ENCODE results near the gene NRP1.
"Not testable (repeated sequence)": the region's sequence is repeated elsewhere in the genome, so short reads cannot be mapped to it uniquely, and the experiment has no call there.

Gene NRP1

DNA sequence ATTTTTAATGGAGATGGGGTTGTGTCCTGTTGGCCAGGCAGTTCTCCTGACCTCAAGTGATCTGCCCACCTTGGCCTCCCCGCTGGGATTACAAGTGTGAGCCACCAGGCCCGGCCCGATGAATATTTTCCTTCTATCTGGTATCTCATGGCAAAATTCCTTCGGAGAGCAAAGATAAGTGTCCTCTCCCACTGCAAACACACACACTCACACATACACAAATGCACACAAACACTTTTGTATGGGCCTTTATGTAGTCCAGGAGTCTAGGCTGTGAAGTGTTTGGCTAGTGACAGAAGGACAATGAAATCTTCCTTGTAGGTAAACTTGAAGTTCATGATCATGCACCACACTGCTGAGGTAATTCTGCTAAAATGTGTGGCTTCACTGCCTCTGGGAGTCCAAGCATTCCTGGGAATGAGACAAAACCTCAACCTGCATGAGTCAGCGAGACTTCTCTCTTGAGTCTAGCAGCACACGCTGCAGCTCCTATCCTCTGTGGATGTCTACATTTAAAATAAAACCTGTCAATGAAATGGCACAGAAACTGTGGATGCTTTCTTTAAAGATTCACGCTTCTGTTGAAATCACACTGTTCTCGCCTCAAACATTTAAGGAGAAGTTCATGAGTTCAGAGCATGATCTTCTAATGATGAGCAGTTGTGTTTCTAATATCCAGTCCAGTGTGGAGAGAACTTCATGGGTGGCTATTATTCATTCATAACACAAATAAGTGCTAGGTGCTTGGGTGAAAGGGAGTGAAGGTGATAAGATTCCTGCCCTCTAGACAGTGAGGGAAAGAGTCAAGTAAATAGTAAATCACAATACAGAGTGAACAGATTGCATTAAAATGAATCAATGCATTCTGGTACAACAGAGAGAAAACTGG is 96.5 kb downstream of the NRP1 start:
- no peak for DNase-seq (ENCODE audit: low read depth, low spot score)

DNA sequence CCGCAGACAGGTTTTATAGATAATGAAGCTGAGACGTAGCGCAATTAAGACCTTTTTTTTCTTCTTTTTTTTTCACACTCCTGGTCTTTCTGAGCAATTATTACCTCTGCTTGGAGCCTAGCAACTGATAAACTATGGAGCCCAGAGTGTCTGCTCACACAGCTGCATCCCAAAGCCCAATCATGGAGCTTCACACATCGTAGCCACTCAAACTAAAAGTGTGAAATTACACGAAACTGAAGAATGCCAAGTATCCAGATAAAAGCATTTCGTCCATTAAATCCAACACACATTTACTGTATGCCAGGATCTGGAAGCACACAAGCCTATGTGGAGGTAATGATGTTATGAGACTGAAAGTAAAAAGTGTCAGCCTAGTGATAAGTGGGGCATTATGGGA is 97.6 kb downstream of the NRP1 start:
- no peak for DNase-seq (ENCODE audit: low read depth, low spot score)

- no peak for DNase-seq (ENCODE audit: low read depth, low spot score)
These were observed 98.5 kb downstream of the NRP1 start for GRCh38 chr10:33235951-33236350.

- no peak for DNase-seq (ENCODE audit: low read depth, low spot score)
These were observed 99.1 kb downstream of the NRP1 start for GRCh38 chr10:33235251-33235884.

GRCh38 chr10:33234831-33235237 is 99.6 kb downstream of the NRP1 start:
- DNase-seq (ENCODE audit: low read depth, low spot score) = no peak

GRCh38 chr10:33233635-33234034 is 100.8 kb downstream of the NRP1 start:
- no peak for DNase-seq (ENCODE audit: low read depth, low spot score)

GRCh38 chr10:33233221-33233620 is 101.2 kb downstream of the NRP1 start:
- DNase-seq (ENCODE audit: low read depth, low spot score) = no peak

DNA sequence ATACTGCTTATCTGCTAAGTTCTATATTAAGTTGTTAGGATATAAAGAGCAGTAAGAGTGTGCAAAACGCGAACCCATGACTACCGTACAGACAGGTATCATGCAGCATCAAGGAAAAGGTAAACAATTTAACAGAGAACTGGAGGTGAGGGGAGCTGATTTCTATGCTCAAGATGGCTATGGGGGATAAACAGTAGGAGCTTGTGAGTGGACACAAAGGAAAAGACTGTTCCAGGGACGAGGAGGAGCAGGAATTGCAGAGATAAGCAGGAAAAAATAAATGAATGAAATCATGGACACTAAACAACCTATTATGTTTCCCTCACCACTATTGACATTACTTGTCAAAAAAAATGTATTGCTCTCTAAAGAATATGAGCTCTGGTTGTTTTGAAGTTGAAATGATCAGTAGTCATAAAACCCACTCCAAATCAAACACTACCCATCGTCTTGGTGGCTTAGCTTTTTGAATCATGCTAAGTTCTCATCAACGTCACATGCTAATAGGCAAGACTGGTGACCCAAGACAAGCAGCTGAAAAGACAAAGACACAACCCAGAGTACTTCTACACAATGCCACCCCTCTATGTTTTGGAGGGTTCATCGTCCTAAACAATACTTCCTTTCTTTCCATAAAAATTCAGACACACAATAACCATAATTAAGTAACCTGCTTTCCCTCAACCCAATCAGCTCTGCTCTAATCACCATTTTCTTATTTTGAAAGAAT is 102.7 kb downstream of the NRP1 start:
- DNase-seq (ENCODE audit: low read depth, low spot score) = no peak

GRCh38 chr10:33229949-33230267 is 104.6 kb downstream of the NRP1 start:
- no peak for DNase-seq (ENCODE audit: low read depth, low spot score)

- no peak for DNase-seq (ENCODE audit: low read depth, low spot score)
These were observed 105.1 kb downstream of the NRP1 start for GRCh38 chr10:33229252-33229948.

DNA sequence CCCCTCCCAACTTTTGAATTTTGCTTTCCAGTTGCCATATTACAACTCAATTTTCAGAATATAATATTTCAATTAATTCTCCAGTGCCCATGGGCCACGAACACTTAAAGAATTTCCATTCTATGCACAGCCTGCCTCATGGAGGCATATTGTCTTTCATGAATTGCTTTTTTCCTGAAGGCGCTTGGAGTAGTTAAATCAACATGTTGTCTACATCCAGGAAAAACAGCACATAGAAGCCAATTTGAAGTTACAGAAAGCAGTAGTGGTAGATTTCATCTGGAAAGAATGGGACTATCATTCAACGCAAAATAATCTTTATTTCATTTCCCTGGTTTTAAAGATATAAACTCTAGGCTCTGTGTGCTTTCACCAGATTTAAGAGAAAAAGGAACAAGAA is 106.0 kb downstream of the NRP1 start:
- DNase-seq (ENCODE audit: low read depth, low spot score) = no peak

- DNase-seq (ENCODE audit: low read depth, low spot score) = no peak
These were observed 107.0 kb downstream of the NRP1 start for GRCh38 chr10:33227489-33227888.

DNA sequence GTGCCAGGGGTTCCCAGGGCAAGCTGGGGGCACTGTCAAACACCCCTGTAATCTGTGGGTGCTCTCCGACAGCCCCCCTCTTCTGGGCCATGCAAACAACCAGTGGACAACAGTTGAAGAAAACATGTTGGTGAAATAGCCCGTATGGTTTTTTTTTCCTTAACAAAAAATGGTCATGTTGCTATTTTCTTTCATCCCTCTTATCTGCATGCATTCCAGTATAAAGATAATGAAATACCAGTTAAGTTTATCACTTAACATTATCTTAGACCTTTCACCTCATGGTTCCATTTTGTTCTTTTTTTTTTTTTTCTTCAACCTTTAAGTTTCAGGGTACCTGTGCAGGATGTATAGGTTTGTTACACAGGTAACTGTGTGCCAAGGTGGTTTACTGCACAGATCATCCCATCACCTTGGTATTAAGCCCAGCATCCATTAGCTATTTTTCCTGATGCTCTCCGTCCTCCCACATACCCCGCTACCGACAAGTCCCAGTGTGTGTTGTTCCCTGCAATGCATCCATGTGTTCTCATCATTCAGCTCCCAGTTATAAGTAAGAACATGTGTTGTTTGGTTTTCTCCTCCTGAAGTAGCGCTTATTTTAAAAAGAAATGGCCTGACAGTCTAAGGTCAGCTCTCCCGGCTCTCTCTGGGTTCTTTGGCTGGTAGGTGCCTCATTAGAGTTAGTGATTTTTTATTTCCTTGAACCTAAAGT is 110.1 kb downstream of the NRP1 start:
- DNase-seq (ENCODE audit: low read depth, low spot score) = no peak

DNA sequence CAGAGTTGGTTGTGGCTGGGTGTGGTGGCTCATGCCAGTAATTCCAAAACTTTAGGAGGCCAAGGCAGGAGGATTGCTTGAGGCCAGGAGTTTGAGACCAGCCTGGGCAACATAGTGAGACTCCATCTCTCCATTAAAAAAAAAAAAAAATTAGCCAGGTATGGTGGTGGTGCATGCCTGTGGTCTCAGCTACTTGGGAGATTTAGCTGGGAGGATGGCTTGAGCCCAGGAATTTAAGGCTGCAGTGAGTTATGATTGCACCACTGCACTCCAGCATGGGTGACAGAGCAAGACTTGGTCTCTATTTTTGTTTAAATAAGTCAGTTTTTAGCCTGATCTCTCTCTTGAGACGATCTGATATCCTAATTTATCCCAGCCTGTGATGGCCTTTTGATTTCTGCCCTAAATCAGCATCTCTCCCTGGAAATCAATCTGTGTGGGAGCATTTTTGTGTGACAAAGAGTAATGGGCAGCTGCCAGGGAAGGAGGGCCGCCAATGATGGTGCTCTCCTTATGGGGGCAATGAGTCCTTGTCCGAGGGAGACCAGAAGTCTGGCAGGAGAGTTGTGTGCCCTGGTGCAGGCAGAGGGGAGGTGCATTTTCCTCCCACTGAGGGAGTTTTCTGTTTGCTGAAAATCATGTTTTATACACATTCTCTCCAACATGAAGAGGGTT is 111.0 kb downstream of the NRP1 start:
- DNase-seq (ENCODE audit: low read depth, low spot score) = no peak

GRCh38 chr10:33222304-33222703 is 112.2 kb downstream of the NRP1 start:
- DNase-seq (ENCODE audit: low read depth, low spot score) = not testable (repeated sequence)

DNA sequence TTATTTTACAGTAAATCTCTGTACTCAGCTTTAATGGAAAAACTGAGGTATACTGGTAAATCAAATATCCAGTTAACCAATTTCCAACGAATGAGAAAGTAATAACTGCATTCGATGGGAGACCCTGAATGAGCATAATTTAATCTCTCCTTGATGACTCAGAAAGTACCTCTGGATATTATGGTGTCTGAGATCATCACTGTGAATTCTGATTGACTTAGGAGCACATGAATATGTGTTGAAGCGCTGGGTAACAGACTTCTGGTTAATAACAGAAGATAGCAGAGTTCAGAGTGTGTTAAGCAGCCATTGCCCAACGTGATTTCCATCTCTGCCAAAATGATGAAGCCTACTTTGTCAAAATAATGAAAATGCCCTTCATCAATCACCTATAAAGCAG is 116.6 kb downstream of the NRP1 start:
- DNase-seq (ENCODE audit: low read depth, low spot score) = no peak

DNA sequence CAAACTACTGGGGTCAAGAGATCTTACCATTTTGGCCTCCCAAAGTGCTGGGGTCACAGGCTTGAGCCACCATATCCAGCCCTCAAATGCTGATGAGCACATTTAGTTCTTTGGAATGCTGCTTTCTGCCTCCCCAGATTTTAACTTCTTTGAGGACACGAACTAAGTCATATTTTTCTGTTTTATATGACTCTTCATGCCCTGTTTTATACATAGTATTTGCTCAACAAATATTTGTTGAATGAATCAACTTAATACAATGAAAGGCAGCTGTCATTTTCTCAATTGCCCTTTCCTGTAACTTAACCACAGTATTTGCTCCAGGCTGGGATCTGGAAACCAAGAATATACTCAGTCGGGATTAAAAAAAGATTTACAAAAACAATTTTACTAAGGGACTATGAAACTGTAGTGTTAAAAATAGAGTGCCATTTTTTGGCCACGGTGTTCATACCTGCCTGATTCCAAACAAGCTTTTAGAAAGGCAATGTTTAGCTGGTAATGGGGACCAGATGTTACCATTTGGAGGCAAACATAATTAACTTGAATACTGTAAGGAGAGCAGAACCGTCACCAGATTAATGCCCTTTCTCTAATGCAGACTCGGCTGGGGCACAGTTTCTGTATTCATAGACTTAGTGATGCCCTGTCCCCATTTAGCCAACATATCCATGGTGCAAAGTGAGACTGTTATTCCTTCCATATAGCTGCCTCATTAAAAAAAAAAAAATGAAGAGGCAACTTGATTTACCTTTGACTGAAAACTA is 117.6 kb downstream of the NRP1 start:
- no peak for DNase-seq (ENCODE audit: low read depth, low spot score)

- no peak for DNase-seq (ENCODE audit: low read depth, low spot score)
These were observed 118.8 kb downstream of the NRP1 start for GRCh38 chr10:33215635-33216034.

DNA sequence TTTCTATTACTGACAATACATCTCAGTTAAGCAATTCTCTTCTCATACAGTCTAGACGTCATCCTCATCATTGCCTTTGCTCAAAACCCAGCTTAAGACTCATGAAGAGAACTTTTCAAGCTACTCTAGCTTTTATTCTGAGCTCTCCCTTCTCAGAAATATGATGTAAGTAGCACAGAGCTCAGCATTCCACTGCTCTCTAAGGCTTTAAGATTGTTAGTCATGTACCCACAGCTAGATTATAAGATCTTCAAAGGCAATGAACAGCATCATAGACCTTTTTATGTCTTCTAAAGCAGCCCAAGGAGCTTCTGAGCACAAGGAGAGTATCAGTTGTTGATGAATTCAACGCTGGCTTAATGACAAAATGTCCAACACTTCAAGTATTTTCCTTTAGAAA is 119.3 kb downstream of the NRP1 start:
- DNase-seq (ENCODE audit: low read depth, low spot score) = no peak

- DNase-seq (ENCODE audit: low read depth, low spot score) = no peak
These were observed 120.3 kb downstream of the NRP1 start for GRCh38 chr10:33214174-33214573.
